ENCODE measurements around the gene BLNK. TPM values are rescaled to one million over a fixed set of nuclear protein-coding genes. Genes with fewer than 3 reads are reported as not detected.

Gene BLNK
- polyA plus RNA-seq, 1 experiment, result not detected

GRCh38 chr10:96275685-96276418 is 4.5 kb upstream of the BLNK start:
- Histone ChIP-seq H3K36me3 (ENCODE audit: control insufficient read depth, insufficient read depth, low read length) (no peaks in the 10 kb centered on the region), H3K4me3 (ENCODE audit: low read depth, low read length) (no peak overlapping the region), H3K27me3 (ENCODE audit: control insufficient read depth, insufficient read depth, low read length) (no peaks in the 10 kb centered on the region)
- CTCF ChIA-PET, result interaction anchor here (1.3 kb wide), 1 partner anchor 259 kb away, joined by 3 read pairs; no protein-coding TSS in a partner anchor
- DNase-seq (ENCODE audit: low read depth), result no peak
- POLR2A ChIA-PET, result no interaction called here
- no peak for TF ChIP-seq CTCF (IDR thresholded peaks at IDR 0.05; ENCODE audit: insufficient read depth, low read depth, low read length)

- ChIA-PET CTCF (no interaction called here), POLR2A (no interaction called here)
- DNase-seq (ENCODE audit: low read depth), result no peak
These were observed 1.2 kb upstream of the BLNK start for GRCh38 chr10:96272316-96273280.

GRCh38 chr10:96270571-96270970 is 798 bp downstream of the BLNK start:
- ChIA-PET CTCF (no interaction called here), POLR2A (no interaction called here)
- no peaks in the 10 kb centered on the region for H3K36me3 ChIP-seq (ENCODE audit: control insufficient read depth, insufficient read depth, low read length)
- H3K4me3 ChIP-seq (ENCODE audit: low read depth, low read length), result no peak overlapping the region
- no peak for TF ChIP-seq CTCF (IDR thresholded peaks at IDR 0.05; ENCODE audit: insufficient read depth, low read depth, low read length)
- H3K27me3 ChIP-seq (ENCODE audit: control insufficient read depth, insufficient read depth, low read length), result no peaks in the 10 kb centered on the region
- DNase-seq (ENCODE audit: low read depth), result no peak

More at GRCh38 chr10:96272316-96273280, 1.2 kb upstream of the BLNK start:
- Histone ChIP-seq H3K4me3 (ENCODE audit: low read depth, low read length) (no peak overlapping the region), H3K36me3 (ENCODE audit: control insufficient read depth, insufficient read depth, low read length) (no peaks in the 10 kb centered on the region), H3K27me3 (ENCODE audit: control insufficient read depth, insufficient read depth, low read length) (no peaks in the 10 kb centered on the region)
- TF ChIP-seq CTCF (IDR thresholded peaks at IDR 0.05; ENCODE audit: insufficient read depth, low read depth, low read length), result no peak

GRCh38 chr10:96269438-96270300 is 1.7 kb downstream of the BLNK start:
- DNase-seq (ENCODE audit: low read depth), result no peak
- Histone ChIP-seq H3K4me3 (ENCODE audit: low read depth, low read length) (no peak overlapping the region), H3K36me3 (ENCODE audit: control insufficient read depth, insufficient read depth, low read length) (no peaks in the 10 kb centered on the region), H3K27me3 (ENCODE audit: control insufficient read depth, insufficient read depth, low read length) (no peaks in the 10 kb centered on the region)
- ChIA-PET POLR2A (no interaction called here), CTCF (no interaction called here)
- no peak for TF ChIP-seq CTCF (IDR thresholded peaks at IDR 0.05; ENCODE audit: insufficient read depth, low read depth, low read length)
